ENCODE data around the gene RECQL.
"Not testable (repeated sequence)": the region's sequence is repeated elsewhere in the genome, so short reads cannot be mapped to it uniquely, and the experiment has no call there.

RECQL gene

GRCh38 chr12:21476949-21477348, 24.5 kb downstream of the RECQL start:
- no peaks in the 10 kb centered on the region for H3K36me3 ChIP-seq (ENCODE audit: insufficient read depth)
- H3K9ac ChIP-seq, result no peak overlapping the region

DNA sequence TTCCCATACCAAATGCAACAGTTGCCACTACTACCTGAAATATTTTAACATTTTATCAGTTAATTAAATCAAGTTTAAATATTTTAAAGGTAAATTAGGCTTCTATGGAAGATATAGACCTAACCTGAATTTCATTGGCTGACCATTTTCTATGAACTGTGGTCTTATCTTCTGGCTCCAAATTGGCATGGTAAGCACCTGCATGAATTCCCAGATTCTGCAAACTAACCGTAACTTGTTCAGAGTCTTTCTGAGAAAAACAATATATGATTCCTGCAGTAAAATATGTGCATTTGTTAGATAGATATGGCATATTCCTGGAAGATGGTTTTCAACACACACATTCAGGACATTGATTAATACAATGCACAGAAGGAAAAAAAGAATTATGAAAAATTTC, 25.9 kb downstream of the RECQL start:
- H3K4me3 ChIP-seq (IDR thresholded peaks at IDR 0.05; ENCODE audit: insufficient read depth, low read depth, low read length), result no peak overlapping the region
- H3K4me2 ChIP-seq, result no peak overlapping the region
- H3K4me1 ChIP-seq (ENCODE audit: low read depth, poor library complexity, severe bottlenecking), result peaks cover 13% of the 10 kb centered on the region
- H4K20me1 ChIP-seq (ENCODE audit: insufficient read depth), result no peaks in the 10 kb centered on the region
- no peak overlapping the region for H3K9ac ChIP-seq
- H3K36me3 ChIP-seq (ENCODE audit: insufficient read depth), result no peaks in the 10 kb centered on the region
- no peak overlapping the region for H3K27ac ChIP-seq
- H2AFZ ChIP-seq (ENCODE audit: low read depth), result no peak overlapping the region
- H3K79me2 ChIP-seq (ENCODE audit: insufficient read depth, low read depth), result no peaks in the 10 kb centered on the region
- no peaks in the 10 kb centered on the region for H3K27me3 ChIP-seq (ENCODE audit: insufficient read depth, low read depth)
- TF ChIP-seq, protein P1, sequence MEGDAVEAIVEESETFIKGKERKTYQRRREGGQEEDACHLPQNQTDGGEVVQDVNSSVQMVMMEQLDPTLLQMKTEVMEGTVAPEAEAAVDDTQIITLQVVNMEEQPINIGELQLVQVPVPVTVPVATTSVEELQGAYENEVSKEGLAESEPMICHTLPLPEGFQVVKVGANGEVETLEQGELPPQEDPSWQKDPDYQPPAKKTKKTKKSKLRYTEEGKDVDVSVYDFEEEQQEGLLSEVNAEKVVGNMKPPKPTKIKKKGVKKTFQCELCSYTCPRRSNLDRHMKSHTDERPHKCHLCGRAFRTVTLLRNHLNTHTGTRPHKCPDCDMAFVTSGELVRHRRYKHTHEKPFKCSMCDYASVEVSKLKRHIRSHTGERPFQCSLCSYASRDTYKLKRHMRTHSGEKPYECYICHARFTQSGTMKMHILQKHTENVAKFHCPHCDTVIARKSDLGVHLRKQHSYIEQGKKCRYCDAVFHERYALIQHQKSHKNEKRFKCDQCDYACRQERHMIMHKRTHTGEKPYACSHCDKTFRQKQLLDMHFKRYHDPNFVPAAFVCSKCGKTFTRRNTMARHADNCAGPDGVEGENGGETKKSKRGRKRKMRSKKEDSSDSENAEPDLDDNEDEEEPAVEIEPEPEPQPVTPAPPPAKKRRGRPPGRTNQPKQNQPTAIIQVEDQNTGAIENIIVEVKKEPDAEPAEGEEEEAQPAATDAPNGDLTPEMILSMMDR (conservative IDR thresholded peaks at IDR 0.05; ENCODE audit: low read depth, low read length), result no peak

More at GRCh38 chr12:21476949-21477348, 24.5 kb downstream of the RECQL start:
- H3K79me2 ChIP-seq (ENCODE audit: insufficient read depth, low read depth), result no peaks in the 10 kb centered on the region
- H4K20me1 ChIP-seq (ENCODE audit: insufficient read depth), result no peaks in the 10 kb centered on the region
- TF ChIP-seq, protein P1 (conservative IDR thresholded peaks at IDR 0.05; ENCODE audit: low read depth, low read length), result no peak
- H3K27ac ChIP-seq, result no peak overlapping the region
- H3K4me2 ChIP-seq, result no peak overlapping the region
- peaks cover 1% of the 10 kb centered on the region for H3K4me1 ChIP-seq (ENCODE audit: low read depth, poor library complexity, severe bottlenecking)
- no peak overlapping the region for H2AFZ ChIP-seq (ENCODE audit: low read depth)
- H3K27me3 ChIP-seq (ENCODE audit: insufficient read depth, low read depth), result no peaks in the 10 kb centered on the region
- no peak overlapping the region for H3K4me3 ChIP-seq (IDR thresholded peaks at IDR 0.05; ENCODE audit: insufficient read depth, low read depth, low read length)

DNA sequence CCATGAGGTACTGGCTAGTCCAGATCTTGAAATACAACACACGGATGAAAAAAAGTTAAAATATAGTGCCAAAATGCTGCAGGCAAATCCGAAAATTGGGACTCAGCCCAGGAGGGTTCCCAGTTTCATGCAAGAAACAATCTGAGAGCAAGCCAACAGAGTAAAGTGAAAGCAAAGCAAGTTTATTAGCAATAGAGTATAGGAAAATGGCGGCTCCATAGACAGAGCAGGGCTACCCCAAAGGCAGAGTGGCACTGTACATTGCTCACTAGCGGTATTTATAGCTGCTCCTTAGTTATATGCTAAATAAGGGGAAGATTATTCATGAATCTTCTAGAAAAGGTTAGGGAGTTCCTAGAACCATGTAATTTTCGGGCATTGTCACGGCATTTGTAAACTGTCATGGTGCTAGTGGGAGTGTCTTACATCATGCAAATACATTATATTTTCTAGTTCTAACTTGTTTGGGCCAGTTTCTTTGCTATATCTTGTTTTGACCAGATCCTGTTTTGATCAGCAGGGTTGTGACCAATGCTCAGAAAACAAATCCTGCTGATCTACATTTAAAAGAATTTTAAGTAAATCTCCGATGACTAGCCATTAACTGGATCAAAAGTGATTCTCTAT, 29.1 kb downstream of the RECQL start:
- no peaks in the 10 kb centered on the region for H3K27me3 ChIP-seq (ENCODE audit: insufficient read depth, low read depth)
- peaks cover 13% of the 10 kb centered on the region for H3K4me1 ChIP-seq (ENCODE audit: low read depth, poor library complexity, severe bottlenecking)
- no peaks in the 10 kb centered on the region for H4K20me1 ChIP-seq (ENCODE audit: insufficient read depth)
- no peaks in the 10 kb centered on the region for H3K79me2 ChIP-seq (ENCODE audit: insufficient read depth, low read depth)
- no peak overlapping the region for H3K4me3 ChIP-seq (IDR thresholded peaks at IDR 0.05; ENCODE audit: insufficient read depth, low read depth, low read length)
- H2AFZ ChIP-seq (ENCODE audit: low read depth), result no peak overlapping the region
- no peak overlapping the region for H3K27ac ChIP-seq
- TF ChIP-seq, protein P1 (conservative IDR thresholded peaks at IDR 0.05; ENCODE audit: low read depth, low read length), result no peak
- no peaks in the 10 kb centered on the region for H3K36me3 ChIP-seq (ENCODE audit: insufficient read depth)
- H3K9ac ChIP-seq, result no peak overlapping the region
- no peak overlapping the region for H3K4me2 ChIP-seq

DNA sequence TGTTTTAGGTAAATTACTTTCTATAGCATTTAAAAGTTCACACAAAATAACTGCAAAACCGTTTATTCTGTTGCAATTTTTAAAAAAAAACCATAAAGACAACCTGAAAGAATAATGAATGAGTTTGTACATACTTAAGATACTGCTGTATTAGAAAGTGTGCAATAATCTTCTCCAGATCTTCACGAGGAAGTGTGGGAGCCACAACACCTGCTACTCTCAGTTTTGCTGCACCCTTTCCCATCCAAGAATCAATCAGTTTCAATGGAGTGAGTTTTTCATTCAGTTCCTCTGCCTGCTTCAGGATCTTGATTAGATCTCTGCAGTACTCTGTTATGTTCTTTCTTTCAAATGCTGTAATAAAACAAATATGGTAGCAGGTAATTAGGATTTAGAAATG, 30.1 kb downstream of the RECQL start:
- H3K4me3 ChIP-seq (IDR thresholded peaks at IDR 0.05; ENCODE audit: insufficient read depth, low read depth, low read length), result no peak overlapping the region
- no peak overlapping the region for H3K4me2 ChIP-seq
- TF ChIP-seq, protein P1 (conservative IDR thresholded peaks at IDR 0.05; ENCODE audit: low read depth, low read length), result no peak
- H3K27me3 ChIP-seq (ENCODE audit: insufficient read depth, low read depth), result no peaks in the 10 kb centered on the region
- H3K27ac ChIP-seq, result no peak overlapping the region
- H3K79me2 ChIP-seq (ENCODE audit: insufficient read depth, low read depth), result no peaks in the 10 kb centered on the region
- H4K20me1 ChIP-seq (ENCODE audit: insufficient read depth), result no peaks in the 10 kb centered on the region
- no peak overlapping the region for H3K9ac ChIP-seq
- no peak overlapping the region for H2AFZ ChIP-seq (ENCODE audit: low read depth)
- H3K36me3 ChIP-seq (ENCODE audit: insufficient read depth), result no peaks in the 10 kb centered on the region
- H3K4me1 ChIP-seq (ENCODE audit: low read depth, poor library complexity, severe bottlenecking), result peaks cover 13% of the 10 kb centered on the region

DNA sequence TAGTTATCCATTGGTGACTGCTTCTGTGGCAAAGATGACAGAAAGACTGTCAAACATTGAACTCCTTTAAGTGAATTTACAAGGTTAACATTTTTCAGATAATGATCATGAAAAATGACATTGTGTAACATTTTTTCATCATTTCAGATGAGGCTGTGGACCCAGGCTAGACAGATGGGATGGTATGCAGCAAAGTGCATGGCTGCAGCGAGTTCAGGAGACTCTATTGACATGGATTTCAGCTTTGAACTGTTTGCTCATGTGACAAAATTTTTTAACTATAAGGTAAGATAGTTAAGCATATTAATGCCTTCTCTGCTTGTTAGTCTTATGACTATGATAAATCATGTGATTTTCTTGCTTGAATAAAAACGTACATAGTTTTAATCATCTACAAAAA, 34.1 kb downstream of the RECQL start:
- not testable (repeated sequence) for H3K4me2 ChIP-seq; H3K27ac ChIP-seq; H3K79me2 ChIP-seq (ENCODE audit: insufficient read depth, low read depth); H3K9ac ChIP-seq; H2AFZ ChIP-seq (ENCODE audit: low read depth); H3K36me3 ChIP-seq (ENCODE audit: insufficient read depth); H3K27me3 ChIP-seq (ENCODE audit: insufficient read depth, low read depth); H3K4me3 ChIP-seq (IDR thresholded peaks at IDR 0.05; ENCODE audit: insufficient read depth, low read depth, low read length); H4K20me1 ChIP-seq (ENCODE audit: insufficient read depth)
- peaks cover 13% of the 10 kb centered on the region for H3K4me1 ChIP-seq (ENCODE audit: low read depth, poor library complexity, severe bottlenecking)
